Head of caudate nucleus (tissue), 42 donors: ENCODE measurements around the gene FOXC2.
A peak's percentile ranks its signal among the peaks of the same experiment; 100 is the strongest.

Source experiments
- DNase-seq, 42 donors: peaks; one replicate each; pipeline versions ENCODE4 v3.0.0 to v3.0.0-alpha.2; 2020 to 2021; ENCODE audit warnings: mixed read lengths in 7 of 42
- intact Hi-C: fragments of 100-400 bp; cut with DNase I; formaldehyde crosslinking; loops from one replicate; pipeline ENCODE4 v1.15.0; 2022

The FOXC2 gene

GRCh38 chr16:86568677-86569623 is 2.3 kb downstream of the FOXC2 start:
- intact Hi-C loops: no loop called here
- no peak for DNase-seq

GRCh38 chr16:86569701-86570447 is 3.2 kb downstream of the FOXC2 start:
- intact Hi-C loops: no loop called here
- no peak for DNase-seq

GRCh38 chr16:86570558-86571529 is 4.2 kb downstream of the FOXC2 start:
- DNase-seq: no peak
- intact Hi-C loops: no loop called here

GRCh38 chr16:86571530-86571915 is 4.9 kb downstream of the FOXC2 start:
- intact Hi-C loops: no loop called here
- DNase-seq: no peak

- intact Hi-C loops: no loop called here
- DNase-seq: no peak
Observed at GRCh38 chr16:86572041-86572521, 5.5 kb downstream of the FOXC2 start.

- intact Hi-C loops: no loop called here
- no peak for DNase-seq
Observed at GRCh38 chr16:86572606-86573005, 6.0 kb downstream of the FOXC2 start.

GRCh38 chr16:86573215-86573614 is 6.6 kb downstream of the FOXC2 start:
- intact Hi-C loops: no loop called here
- no peak for DNase-seq

- DNase-seq: no peak
- intact Hi-C loops: no loop called here
Observed at GRCh38 chr16:86573646-86574508, 7.2 kb downstream of the FOXC2 start.

GRCh38 chr16:86574646-86575045 is 8.0 kb downstream of the FOXC2 start:
- DNase-seq: no peak
- intact Hi-C loops: no loop called here

GRCh38 chr16:86575095-86575685 is 8.6 kb downstream of the FOXC2 start:
- DNase-seq: no peak
- intact Hi-C loops: no loop called here

- DNase-seq: peak in 8 of 42 donors; percentile 10 to 57 (median 20)
- intact Hi-C loops: no loop called here
Observed at GRCh38 chr16:86575754-86576557, 9.3 kb downstream of the FOXC2 start.

- no peak for DNase-seq
- intact Hi-C loops: no loop called here
Observed at GRCh38 chr16:86576591-86577313, 10.1 kb downstream of the FOXC2 start.

GRCh38 chr16:86577314-86577971 is 10.8 kb downstream of the FOXC2 start:
- DNase-seq: no peak
- intact Hi-C loops: no loop called here

- DNase-seq: no peak
- intact Hi-C loops: no loop called here
Observed at GRCh38 chr16:86578061-86578599, 11.5 kb downstream of the FOXC2 start, which contains the start of gene FOXL1. TSS of gene FOXL1 (plus strand) at chr16:86578549. CDS start at chr16:86578724, 175 bp downstream.

- intact Hi-C loops: no loop called here
- DNase-seq: no peak
Observed at GRCh38 chr16:86578611-86579267, 12.1 kb downstream of the FOXC2 start.
